Stimulated activated CD4-positive, alpha-beta T cell treated with anti-CD3 and anti-CD28 coated beads, Interleukin-15, amount 100 ng/mL, for 48 hours (primary cell): ENCODE results near the gene CFI.
A peak's percentile ranks its signal among the peaks of the same experiment; 100 is the strongest.

Experiments used
- DNase-seq, 2 donors: peaks; one replicate each; pipeline ENCODE4 v3.0.0-alpha.2; 2020; ENCODE audit warnings: low read depth in 2 of 2

CFI gene

DNA sequence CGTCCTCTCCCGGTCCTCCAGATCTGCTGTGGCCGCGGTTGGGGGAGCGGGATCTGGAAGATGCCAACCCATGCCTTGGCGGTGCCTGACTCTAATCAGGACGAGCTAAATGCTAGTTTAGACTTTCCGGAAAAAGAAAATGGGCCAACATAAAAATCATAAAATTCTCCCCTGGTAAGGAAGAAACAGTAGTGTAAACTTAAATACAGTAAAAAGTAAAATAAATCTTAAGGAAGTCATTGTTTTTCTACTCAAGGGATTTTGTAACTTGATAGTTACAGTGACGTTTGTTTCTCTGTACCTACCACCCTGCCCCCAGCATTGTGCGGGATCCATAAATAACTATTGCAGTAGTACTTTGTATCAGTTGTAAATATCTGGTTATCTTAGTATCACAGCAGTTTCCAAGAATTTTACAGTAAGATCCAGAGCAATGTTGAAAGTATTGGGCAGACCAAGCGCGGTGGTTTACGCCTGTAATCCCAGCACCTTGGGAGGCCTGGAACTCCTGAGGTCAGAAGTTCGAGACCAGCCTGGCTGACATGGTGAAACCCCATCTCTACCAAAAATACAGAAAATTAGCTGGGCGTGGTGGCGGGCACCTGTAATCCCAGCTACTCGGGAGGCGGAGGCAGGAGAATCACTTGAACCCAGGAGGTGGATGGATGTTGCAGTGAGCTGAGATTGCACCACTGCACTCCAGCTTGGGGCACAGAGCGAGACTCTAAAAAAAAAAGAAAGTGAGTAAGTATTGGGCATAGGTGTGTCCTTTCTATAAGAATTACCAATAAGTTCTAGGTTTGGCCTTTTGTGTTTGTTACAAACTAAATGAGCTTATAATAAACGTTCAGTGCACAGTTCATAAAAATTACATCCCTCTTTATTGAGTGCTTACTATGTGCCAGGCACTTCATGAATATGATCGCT is 70.9 kb downstream of the CFI start:
- no peak for DNase-seq

DNA sequence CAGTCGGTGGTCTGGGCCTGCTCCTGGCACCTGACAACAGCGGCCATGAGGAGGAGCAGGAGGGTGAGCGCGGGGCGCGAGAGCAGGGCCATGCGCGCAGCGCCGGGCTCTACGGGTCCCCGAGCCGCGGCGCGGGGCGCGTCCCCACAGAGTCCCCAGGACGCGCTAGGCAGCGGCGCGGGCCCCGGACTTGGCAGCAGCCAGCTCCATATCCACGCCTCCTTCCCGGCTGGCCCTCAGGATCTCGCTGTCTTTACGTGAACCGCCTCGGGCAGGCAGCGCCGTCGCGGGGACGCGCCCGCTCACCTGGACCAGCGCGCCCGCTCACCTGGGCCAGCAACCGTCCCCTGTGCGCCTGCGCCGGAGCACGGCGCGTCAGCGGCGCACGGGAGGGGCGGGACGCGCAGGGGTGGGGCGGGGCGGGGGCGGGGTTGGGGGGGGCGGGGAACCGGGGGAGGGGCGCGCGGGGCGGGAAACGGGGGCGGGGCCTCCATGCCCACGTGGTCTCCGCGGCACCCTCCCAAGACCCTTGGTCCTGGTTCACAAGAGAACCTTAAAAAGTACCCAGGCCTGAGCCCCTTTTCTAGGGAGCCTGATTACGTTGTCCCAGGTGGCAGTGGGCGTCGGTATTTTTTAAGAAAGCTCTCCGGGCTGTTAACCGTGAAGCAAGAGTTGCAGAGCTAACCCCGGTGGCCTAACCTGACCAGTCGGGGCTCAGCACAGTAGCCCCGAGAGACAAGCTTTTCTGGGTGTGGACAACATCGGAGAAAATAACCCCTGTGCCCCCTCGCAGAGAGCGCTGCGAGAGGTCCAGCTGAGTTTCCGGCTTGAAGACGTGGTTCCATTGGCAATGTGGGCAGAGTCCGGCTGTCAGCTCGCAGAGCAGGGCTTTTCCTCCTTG is 71.8 kb downstream of the CFI start, which contains the start of gene PLA2G12A:
Gene PLA2G12A, minus strand, starts transcription at position 353 of the 901 bp plus-strand sequence. Its CDS starts 261 bp downstream, at position 92.
- DNase-seq: peak; percentile 61 to 63

GRCh38 chr4:109729117-109729717 is 72.6 kb downstream of the CFI start:
- peak in 1 of 2 donors; percentile 6 for DNase-seq

DNA sequence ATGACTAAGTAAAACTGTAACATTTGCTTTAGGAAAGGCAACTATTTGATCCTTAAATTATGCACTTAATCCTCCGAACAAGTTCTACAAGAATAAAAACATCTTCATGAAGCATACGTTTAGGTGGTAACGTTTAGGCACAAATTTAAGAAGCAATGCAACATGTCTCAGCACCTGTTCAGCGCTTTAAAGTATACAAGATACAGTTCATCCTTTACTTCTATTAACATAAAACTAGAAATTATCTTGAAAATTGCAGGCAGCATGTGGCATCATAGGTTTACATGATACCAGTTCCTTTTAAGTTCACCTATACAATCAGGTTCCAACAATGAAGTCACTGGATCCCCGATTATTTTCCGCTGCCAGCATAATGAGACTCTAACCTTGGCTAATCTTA is 73.4 kb downstream of the CFI start:
- DNase-seq: no peak

DNA sequence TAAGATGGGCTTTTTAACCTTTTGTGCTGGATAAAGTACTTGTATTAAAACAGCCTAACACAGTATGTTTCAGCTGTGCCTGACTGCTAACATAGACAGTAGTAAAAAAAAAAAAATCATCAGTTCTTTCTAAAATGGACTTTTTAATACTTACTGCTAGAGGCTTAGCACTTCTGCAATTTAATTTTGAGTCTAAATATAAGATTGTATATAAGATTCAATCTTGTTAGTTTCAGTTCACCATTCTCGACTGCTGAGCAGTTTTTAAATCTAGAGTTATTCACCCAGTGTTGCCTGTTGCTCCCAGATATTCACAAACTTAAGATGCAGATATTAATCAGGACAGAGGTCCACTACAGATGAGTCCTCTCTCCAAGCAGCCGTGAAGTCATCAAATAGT is 78.7 kb downstream of the CFI start:
- no peak for DNase-seq

GRCh38 chr4:109722357-109722756 is 79.4 kb downstream of the CFI start:
- DNase-seq: no peak

- DNase-seq: no peak
Observed at GRCh38 chr4:109721033-109721432, 80.8 kb downstream of the CFI start.

GRCh38 chr4:109719604-109720003 is 82.2 kb downstream of the CFI start:
- DNase-seq: no peak

DNA sequence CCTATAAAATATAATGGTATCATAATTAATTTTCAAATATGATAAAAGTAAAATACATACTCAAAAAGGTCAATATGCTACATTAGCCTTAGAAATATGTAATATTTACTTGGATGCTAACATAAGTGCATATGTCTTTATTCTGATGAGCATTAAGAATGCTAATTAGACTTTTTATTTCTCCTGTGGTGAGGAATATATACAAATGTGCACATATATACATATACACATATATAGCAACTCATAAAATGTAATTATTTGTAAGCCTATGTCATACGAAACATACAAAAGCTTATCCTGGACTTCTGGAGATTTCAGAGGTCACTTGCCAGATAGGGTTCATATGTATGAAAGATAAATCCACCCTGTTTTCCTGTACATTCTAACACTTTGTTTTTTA is 83.0 kb downstream of the CFI start:
- no peak for DNase-seq

DNA sequence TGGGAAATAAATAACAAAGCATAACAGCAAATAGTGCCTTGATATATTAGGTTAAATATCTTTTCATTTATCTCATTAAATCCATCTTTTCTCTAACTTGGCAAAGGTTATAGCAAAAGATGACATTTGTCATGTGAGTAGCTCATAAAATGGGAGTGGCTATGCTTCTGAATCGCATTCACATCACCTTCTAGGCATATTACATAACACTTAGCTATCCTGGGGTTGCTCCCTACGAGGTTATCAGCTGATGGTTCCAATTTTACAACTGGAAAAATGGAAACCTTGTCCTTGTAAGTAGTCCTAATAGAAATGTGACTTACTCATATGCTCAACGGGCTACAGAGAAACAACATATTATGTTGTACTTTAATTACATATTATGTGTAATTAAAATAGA is 88.3 kb downstream of the CFI start:
- DNase-seq: no peak

- DNase-seq: no peak
Observed at GRCh38 chr4:109708990-109709389, 92.8 kb downstream of the CFI start.

- DNase-seq: no peak
Observed at GRCh38 chr4:109708435-109708834, 93.4 kb downstream of the CFI start.

- DNase-seq: no peak
Observed at GRCh38 chr4:109703664-109704361, 98.0 kb downstream of the CFI start.

DNA sequence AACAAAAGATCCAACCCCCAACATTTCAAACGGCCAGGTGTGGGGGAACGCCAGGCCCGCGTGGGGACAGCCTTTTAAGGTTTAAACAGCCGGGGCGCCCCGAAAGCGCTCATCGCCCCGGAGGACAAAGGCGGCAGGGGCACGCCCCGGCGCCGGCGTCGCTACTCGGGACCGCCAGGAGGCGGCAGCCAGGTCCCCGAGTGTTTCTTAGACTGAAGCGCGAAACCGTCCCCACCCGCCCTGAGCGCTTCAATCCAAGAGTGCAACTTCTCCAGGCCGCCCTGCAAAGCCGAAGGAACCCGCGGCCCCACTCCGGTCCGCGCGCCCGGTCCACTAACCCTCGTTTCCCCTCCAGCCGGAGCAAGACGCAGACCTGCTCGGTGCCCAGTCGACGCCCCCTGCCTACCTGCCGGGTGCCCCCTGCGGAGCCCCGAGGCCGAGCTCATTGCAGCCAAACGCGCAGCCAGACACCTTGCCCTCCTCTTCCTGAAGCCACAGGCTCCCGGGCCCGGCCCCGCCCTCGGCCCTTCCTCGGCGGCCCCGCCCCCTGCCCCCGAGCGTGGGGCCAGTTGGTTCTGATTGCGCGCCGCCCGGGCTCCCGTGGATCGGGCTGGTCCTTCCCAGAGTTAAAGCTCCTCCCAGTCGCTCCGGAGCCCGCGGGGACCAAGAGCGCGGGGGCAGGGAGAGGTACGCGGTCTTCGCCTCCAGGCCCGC is 98.7 kb downstream of the CFI start, which contains the start of gene CASP6:
Gene CASP6, minus strand, starts transcription at position 496 of the 714 bp plus-strand sequence. Its CDS starts 50 bp downstream, at position 446.
- peak; percentile 54 to 59 for DNase-seq

DNA sequence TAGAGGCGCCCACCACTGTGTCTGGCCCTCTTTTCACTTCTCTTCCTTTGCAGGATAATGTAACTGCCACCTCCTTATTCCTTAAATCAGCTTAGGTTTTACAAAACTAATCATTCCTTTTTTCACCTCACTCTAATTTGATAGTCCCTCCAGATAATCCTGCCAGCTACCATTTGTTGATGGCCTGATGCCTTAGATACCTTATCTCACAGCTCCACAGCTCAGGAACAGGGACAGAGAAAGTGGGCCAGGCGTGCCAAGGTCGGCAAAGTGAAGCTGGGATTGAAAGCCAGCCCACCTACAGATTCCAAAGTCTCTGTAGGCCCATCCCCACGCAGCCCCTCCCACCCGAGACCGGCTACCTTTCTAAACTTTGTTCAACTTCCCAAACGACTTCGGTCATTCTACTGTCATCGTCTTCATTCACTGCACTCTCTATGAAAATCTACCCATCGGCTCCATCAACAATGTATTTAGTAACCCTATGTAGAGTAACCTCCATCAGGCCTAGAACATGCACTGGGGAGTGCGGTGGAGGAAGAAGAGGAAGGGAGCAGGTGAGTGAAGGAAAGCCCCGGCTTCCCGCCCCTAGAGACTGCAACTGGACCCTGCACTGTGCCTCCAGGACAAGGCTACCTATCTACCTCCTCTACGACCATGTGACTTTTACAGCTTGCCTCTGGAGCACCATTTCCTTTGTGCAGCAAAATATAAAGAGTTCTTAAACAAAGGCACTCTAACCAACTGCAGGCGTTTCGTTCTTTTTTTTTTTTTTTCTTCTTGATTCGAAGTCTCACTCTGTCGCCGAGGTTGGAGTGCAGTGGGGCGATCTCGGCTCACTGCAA is 100.0 kb downstream of the CFI start:
- DNase-seq: no peak

DNA sequence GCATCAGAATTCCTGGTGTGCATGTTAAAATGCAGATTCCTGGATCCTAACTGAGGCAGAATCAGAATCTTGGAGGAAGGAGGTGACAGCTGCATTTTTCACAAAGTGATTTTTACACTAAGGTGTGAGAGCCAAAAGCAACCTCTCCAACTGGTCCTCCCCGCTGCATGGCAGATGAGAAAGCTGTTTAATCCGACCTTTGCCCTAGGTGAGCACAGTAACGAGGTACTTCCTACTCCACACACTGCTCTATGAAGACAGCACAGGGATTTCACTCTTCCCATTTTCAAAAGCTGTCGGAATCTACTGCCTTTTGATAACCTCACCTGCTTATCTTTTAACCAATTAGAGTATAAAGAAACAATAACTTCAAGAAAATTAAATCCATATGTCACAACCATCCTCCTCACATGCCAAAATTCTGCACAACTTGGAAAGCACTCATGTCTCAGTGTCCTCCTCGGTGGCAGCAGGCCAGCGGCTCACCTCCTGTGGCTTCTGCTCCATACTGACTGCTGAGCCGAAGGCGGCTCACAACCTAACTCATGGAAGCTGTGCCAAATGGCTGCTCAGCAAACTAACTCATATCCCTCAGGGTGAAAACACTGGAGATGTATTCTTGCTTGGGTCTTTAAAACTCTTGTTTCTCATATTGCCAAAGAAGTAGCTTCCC is 102.1 kb downstream of the CFI start:
- no peak for DNase-seq

GRCh38 chr4:109698656-109699055 is 103.1 kb downstream of the CFI start:
- no peak for DNase-seq

- DNase-seq: no peak
Observed at GRCh38 chr4:109691411-109691920, 110.3 kb downstream of the CFI start.
